Upper lobe of left lung (tissue), 4 donors: ENCODE results near the gene MASP2.

Experiments used
- EP300 ChIP-seq, 4 donors: sonication (generic); formaldehyde crosslinking; IDR thresholded peaks; one replicate each; pipeline ENCODE4 v1.5.1; 2017; ENCODE audit warnings: antibody characterized with exemption in 4 of 4, control low read depth in 2 of 4
- POLR2AphosphoS5 ChIP-seq, 2 donors: sonication (generic); formaldehyde crosslinking; IDR thresholded peaks; one replicate each; pipeline ENCODE4 v1.5.1; 2017; ENCODE audit warnings: antibody characterized with exemption in 2 of 2

GRCh38 chr1:11051781-11052511 lies 4.9 kb upstream of the MASP2 start:
- TF ChIP-seq POLR2AphosphoS5 (IDR thresholded peaks at IDR 0.05) (no peak), EP300 (IDR thresholded peaks at IDR 0.05) (no peak)
